Activated CD4-positive, alpha-beta T cell treated with anti-CD3 and anti-CD28 coated beads, Interleukin-2, amount 50 U/mL, for 24 hours (primary cell): ENCODE measurements around the gene MRPL14.
"Not testable (repeated sequence)": the region's sequence is repeated elsewhere in the genome, so short reads cannot be mapped to it uniquely, and the experiment has no call there.

ENCODE experiments used
- DNase-seq, 2 donors: peaks; one replicate each; pipeline ENCODE4 v3.0.0-alpha.2; 2020; ENCODE audit warnings: low read depth in 1 of 2, low spot score in 1 of 2

MRPL14 gene

GRCh38 chr6:44150317-44150917 is 23.2 kb upstream of the MRPL14 start:
- DNase-seq: no peak

- DNase-seq: no peak
Measured at GRCh38 chr6:44149369-44150012, 22.2 kb upstream of the MRPL14 start.

GRCh38 chr6:44148306-44148705 is 21.1 kb upstream of the MRPL14 start:
- no peak for DNase-seq

GRCh38 chr6:44147256-44147655 is 20.0 kb upstream of the MRPL14 start:
- DNase-seq: no peak

GRCh38 chr6:44146685-44147084 is 19.4 kb upstream of the MRPL14 start:
- DNase-seq: no peak

GRCh38 chr6:44145839-44146238 is 18.6 kb upstream of the MRPL14 start:
- no peak for DNase-seq

- not testable (repeated sequence) for DNase-seq
Measured at GRCh38 chr6:44144536-44144935, 17.3 kb upstream of the MRPL14 start.

- DNase-seq: no peak
Measured at GRCh38 chr6:44143731-44144130, 16.5 kb upstream of the MRPL14 start.

GRCh38 chr6:44142835-44143234 is 15.6 kb upstream of the MRPL14 start:
- DNase-seq: no peak

- DNase-seq: no peak
Measured at GRCh38 chr6:44139351-44139743, 12.1 kb upstream of the MRPL14 start.

- no peak for DNase-seq
Measured at GRCh38 chr6:44138717-44139350, 11.6 kb upstream of the MRPL14 start.

GRCh38 chr6:44135875-44136274 is 8.6 kb upstream of the MRPL14 start:
- no peak for DNase-seq

GRCh38 chr6:44135173-44135758 is 8.0 kb upstream of the MRPL14 start:
- DNase-seq: no peak

- no peak for DNase-seq
Measured at GRCh38 chr6:44133981-44134711, 6.9 kb upstream of the MRPL14 start.

GRCh38 chr6:44133003-44133931 is 6.0 kb upstream of the MRPL14 start:
- DNase-seq: no peak

- DNase-seq: no peak
Measured at GRCh38 chr6:44132476-44132875, 5.2 kb upstream of the MRPL14 start.

- DNase-seq: no peak
Measured at GRCh38 chr6:44131892-44132291, 4.6 kb upstream of the MRPL14 start.

- no peak for DNase-seq
Measured at GRCh38 chr6:44129841-44130322, 2.6 kb upstream of the MRPL14 start.

GRCh38 chr6:44128020-44128917 is 1.0 kb upstream of the MRPL14 start:
- DNase-seq: no peak
